Uterus (tissue), 2 donors: ENCODE results near the gene GLIPR1L1.

Experiments used
- POLR2A ChIP-seq, 2 donors: fragments of 450-650 bp; IDR thresholded peaks; one replicate each; pipeline ENCODE4 v1.6.1; 2016; ENCODE audit warnings: antibody characterized with exemption in 2 of 2, mild to moderate bottlenecking in 1 of 2, moderate library complexity in 1 of 2
- TF ChIP-seq, protein P1 (sequence below), 4 experiments: fragments of 200-600 bp in 2 of 4; fragments of 450-650 bp in 2 of 4; sonication (generic) in 2 of 4; IDR thresholded peaks; one replicate each; pipeline ENCODE4 v1.5.1; 2016 to 2019; ENCODE audit warnings: antibody characterized with exemption in 4 of 4, mild to moderate bottlenecking in 2 of 4, moderate library complexity in 1 of 4

DNA sequence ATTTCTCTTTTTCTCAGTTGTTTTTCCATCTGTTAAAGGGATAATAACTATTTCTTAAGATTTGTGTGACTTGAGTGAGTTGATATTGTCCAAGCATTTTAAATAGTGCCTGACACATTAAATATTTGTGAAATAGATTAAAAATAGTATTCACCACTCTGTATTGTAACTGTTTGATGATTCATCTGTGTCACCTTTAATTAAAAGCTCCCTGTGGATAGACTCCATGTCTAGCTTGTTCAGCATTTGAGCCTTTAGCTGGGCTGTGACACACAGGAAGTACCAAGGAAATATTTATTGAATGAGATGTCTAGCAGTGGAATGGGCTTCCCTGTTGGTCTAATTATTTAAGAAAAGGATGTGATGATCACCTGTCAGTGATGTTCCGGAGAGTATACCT, 54.6 kb downstream of the GLIPR1L1 start:
- TF ChIP-seq, protein P1, sequence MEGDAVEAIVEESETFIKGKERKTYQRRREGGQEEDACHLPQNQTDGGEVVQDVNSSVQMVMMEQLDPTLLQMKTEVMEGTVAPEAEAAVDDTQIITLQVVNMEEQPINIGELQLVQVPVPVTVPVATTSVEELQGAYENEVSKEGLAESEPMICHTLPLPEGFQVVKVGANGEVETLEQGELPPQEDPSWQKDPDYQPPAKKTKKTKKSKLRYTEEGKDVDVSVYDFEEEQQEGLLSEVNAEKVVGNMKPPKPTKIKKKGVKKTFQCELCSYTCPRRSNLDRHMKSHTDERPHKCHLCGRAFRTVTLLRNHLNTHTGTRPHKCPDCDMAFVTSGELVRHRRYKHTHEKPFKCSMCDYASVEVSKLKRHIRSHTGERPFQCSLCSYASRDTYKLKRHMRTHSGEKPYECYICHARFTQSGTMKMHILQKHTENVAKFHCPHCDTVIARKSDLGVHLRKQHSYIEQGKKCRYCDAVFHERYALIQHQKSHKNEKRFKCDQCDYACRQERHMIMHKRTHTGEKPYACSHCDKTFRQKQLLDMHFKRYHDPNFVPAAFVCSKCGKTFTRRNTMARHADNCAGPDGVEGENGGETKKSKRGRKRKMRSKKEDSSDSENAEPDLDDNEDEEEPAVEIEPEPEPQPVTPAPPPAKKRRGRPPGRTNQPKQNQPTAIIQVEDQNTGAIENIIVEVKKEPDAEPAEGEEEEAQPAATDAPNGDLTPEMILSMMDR (IDR thresholded peaks at IDR 0.05): no peak
- no peak for TF ChIP-seq POLR2A (IDR thresholded peaks at IDR 0.05)
